ENCODE measurements around the gene NELFCD.
"Not testable (repeated sequence)": the region's sequence is repeated elsewhere in the genome, so short reads cannot be mapped to it uniquely, and the experiment has no call there.

Gene NELFCD

GRCh38 chr20:58973179-58973578, 7.9 kb upstream of the NELFCD start:
- no peak for DNase-seq (ENCODE audit: low read depth)

GRCh38 chr20:58973866-58974265, 7.2 kb upstream of the NELFCD start:
- no peak for DNase-seq (ENCODE audit: low read depth)

- DNase-seq (ENCODE audit: low read depth), result no peak
Measured at GRCh38 chr20:58975353-58975752, 5.7 kb upstream of the NELFCD start.

DNA sequence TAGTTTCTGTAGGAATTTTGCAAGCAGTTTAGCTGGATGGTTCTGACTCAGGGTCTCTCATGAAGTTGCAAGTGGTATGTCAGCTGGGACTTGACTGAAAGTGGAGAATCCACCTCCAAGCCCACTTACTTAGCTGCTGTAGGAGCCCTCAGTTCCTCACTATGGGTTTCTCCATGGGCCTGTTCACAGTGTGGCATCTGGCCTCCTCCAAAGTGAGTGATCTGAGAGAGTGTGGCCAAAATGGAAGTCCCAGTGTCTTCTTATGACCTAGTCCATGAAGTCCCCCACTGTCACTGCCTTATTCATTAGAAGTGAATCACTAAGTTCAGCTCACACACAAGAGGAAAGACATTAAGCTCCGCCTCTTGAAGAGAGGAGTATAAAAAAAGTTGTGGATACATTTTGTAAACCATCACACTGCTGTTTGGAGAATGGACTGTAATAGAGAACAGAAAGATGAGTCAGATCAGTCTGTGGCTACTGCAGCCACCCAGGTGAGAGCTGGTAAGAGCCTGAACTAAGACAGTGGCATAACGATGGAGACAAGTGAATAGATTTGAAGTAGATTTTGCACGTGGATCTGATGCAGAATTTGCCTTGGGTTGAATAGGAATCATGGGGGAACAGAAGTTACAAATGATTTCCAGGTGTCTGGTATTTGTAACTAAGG, 4.9 kb upstream of the NELFCD start:
- no peak for DNase-seq (ENCODE audit: low read depth)

DNA sequence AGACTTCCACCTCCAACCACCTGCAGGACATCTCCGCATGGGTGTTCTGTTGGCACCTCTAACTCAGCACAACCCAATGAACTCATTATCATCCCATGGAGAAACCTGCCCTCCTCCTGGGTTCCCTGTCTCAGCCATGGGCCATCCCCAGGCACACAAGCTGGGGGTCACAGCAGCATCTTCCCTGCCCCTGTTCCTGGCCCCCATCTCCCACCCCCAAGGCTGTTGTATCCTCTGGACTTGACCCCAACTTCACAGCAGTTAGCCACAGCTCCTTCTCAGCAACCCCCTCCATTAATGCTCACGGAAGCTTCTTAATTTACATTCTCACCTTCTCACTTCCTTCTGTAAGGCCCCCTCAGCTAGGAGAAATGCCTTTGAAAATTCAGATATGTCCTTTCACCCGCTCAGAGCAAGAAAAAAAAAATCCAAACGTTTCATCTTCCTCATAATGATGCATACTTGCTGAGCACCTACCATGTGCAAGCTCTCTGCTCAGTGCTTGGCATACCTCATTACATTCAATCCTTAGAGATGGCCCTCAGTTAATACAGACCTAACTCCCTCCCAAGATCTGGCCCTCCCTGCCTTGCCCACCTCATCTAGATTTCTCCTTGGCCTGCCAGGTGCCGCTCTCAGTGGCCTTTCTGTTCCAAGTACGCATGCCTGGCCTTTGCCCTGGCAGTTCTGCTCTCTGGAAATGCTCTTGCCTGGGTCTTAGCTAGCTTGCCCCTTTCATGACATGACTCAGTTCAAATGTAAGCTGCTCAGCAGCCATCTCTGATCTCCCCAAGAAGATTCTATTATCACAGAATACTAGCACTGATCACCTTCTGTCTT, 2.5 kb upstream of the NELFCD start:
- no peak for DNase-seq (ENCODE audit: low read depth)

DNA sequence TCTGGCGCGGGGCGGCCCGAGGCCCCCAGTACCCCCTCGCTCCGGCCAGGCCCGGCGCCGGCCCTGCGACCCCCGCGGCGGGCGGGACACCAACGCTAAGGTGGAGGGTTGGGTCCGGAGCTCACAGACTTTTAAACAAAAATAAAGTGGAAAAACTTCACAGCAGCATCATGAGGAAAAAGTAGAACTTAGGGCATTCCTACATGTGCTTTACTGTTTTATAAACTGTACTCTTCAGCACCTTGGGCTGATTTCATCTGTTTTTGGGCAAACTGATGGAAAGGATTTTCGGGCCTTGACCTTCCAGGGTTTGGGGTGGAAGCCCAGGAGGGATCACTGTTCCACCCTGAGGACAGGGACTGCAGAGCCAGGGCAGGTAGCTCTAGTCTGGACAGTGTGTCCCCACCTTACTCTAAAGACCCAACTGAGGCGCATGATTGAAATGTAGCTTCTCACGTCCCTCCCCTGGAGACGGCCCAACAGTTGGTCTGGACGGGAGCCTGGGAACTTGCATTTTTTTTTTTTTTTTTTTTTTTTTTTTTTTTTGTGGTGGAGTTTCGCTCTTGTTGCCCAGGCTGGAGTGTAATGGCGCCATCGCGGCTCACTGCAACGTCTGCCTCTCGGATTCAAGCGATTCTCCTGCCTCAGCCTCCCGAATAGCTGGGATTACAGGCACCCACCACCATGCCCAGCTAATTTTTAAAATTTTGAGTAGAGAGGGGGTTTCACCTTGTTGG, 740 bp downstream of the NELFCD start:
- no peak for DNase-seq (ENCODE audit: low read depth)

DNA sequence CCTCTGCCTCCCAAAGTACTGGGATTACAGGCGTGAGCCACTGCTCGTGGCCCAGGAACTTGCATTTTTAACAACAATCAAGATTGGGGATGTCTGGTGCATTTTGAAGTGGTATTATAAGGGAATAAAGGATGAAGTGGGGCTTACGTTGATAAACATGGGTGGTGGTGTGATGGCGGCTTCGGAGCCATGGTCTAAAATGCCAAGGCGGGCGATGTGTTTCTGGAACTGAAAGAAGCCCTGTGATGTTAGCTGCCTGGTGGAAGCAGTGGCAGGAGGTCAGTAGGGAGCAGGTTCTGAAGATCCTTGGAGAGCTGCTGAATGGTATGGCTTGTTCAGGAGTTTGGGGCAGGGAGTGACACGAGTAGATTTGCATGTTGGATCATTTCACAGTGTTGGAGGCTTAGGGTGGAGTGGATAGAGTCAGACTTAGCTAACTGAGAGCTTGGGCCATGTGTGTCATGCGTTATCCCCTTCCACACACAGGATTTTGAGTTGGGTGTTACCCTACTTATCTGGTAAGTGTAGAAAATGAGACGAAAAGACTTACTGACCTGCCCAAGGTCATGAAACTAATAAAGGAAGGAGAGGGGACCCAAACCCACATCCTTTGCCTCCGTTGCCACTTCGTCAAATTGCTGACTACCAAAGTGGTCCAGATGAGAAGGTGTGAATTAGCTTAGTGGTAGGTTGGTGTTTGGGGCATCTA, 1.5 kb downstream of the NELFCD start:
- DNase-seq (ENCODE audit: low read depth), result no peak

DNA sequence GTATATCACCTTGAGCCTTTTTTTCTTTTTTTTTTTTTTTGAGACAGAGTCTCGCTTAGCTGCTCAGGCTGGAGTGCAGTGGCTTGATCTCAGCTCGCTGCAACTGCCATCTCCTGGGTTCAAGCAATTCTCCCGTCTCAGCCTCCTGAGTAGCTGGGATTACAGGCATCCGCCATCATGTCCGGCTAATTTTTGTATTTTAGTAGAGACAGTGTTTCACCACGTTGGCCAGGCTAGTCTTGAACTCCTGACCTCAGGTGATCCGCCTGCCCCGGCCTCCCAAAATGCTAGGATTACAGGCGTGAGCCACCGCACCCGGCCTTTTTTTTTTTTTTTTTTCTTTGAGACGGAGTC, 2.0 kb downstream of the NELFCD start:
- DNase-seq (ENCODE audit: low read depth), result not testable (repeated sequence)

DNA sequence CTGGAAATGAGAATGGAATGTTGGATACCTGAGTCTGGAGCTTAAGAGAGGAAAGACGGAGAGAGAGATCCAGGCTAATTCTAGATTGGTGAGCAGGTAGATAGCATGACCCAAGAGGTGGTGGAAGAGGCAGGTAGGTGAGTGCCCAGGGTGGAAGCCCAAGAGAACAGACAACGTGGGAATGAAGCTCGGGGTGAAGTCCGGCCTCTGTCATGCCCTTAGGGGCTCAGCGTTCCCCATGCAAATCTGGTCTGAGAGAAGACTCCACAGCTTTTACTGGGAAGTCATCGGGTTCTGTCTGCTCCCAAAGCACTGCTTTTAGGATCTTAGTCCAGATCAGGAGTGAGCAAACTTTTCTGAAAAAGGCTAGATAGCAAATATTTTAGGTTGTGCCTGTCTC, 3.6 kb downstream of the NELFCD start:
- no peak for DNase-seq (ENCODE audit: low read depth)

DNA sequence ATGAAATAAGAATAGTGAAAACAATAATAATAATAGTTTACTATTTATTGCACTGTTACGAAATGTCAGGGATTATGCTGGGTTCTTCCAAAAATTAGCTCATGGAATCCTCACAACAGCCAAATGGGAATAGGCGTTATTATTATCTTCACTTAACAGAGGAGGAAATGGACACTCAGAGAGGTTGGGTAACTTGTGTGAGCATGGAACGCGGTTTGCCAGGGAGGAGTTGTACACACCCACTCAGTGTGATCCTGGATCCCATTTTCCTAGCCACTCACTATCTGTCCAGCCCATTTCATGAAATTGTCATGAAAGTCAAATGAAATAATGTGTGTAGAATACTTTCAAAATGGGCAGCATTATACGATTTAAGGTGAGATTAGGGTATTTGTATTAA, 4.6 kb downstream of the NELFCD start:
- DNase-seq (ENCODE audit: low read depth), result peak; percentile 16

DNA sequence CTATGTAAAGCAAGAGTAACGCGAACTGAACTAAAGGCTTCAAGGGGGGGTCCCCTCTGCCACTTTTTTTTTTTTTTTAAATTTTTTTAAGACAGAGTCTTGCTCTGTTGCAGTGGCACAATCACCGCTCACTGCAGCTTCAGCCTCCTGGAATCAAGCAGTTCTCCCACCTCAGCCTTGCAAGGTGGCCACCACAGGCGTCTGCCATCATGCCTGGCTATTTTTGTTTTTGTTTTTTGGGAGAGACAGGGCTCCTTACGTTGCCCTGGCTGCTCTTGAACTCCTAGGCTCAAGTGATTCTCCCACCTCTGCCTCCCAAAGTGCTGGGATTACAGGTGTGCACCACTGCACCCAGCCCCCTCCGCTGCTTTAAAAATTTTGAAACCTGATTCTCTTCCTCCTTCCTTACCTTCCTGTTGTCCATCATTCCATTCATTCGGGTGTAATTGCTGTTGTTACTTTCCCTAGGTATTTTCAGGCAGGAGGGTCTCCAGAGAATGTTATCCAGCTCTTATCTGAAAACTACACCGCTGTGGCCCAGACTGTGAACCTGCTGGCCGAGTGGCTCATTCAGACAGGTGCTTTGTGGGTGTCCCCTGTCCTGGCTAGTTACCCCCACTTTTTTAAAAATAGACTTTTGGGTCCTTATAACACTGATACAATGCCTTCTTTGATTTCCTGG, 5.4 kb downstream of the NELFCD start:
- no peak for DNase-seq (ENCODE audit: low read depth)

DNA sequence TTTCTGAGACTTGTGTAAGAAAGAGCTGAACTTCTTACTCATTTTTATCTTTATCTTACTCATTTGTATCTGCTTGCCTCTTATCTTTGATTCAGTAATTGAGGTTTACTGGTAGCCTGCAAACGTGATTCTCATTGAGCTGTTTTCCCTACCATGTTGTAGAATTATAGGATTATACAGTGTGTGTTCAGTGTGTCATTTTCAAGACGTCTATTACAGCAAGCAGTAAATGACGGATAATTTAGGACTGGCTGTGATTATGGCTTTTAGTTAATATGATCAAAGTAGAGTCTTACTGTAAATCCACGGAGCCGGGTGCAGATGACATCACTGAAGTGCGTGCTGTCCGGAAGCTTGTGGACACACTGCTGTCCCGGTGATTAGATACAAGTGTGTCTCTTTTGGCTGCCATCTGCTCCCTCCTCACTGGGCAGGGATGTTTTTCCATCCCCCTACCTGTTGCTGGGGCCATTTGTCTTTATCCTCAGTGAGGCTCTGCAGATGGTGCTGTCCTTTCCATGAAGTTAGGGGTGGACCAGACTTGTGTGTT, 6.0 kb downstream of the NELFCD start:
- peak; percentile 55 for DNase-seq (ENCODE audit: low read depth)

GRCh38 chr20:58987790-58988564, 6.9 kb downstream of the NELFCD start:
- DNase-seq (ENCODE audit: low read depth), result no peak

DNA sequence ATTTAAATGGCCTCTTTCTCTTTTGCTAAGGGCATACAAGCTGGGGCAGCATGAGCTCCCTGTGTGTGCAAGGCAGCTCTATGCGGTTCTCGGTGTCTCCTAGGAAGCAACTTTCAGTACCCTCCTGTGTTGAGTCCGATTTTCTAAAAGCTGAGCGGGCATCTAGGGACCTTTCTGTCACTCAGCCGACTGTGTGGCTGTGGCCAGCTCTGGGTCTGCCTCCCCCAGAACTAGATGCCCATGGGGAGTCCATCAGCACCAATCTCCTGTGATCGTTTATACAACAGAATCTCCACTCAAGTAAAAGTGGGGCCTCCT, 7.5 kb downstream of the NELFCD start:
- no peak for DNase-seq (ENCODE audit: low read depth)

- DNase-seq (ENCODE audit: low read depth), result no peak
Measured at GRCh38 chr20:58989196-58989595, 8.1 kb downstream of the NELFCD start.

DNA sequence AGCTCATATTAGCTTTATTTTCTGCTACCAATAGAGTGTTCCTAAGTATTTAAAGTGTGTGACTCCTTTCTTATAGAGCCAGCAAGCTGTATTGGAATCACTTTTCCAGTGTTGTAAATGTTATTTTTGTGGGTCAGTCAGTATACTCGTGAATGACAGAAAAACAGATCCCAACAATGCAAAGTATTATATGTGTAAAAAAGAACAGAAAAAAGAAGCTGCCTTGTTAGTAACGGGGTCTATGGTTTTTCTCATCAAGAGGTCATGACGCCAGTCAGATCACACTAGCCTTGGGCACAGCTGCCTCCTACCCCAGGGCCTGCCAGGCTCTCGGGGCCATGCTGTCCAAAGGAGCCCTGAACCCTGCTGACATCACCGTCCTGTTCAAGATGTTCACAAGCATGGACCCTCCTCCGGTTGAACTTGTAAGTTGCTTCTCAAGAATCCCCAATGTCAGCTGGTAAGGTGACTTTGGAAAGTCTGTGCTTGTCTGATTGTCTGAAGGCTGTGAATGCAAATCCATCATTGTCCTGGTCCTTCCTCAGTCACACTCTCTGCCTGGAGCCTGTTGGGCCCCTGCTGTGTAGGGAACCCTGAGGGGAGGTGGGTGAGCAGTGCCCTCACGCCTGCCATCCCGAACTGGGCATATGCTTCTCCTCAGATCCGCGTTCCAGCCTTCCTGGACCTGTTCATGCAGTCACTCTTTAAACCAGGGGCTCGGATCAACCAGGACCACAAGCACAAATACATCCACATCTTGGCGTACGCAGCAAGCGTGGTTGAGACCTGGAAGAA, 9.8 kb downstream of the NELFCD start:
- no peak for DNase-seq (ENCODE audit: low read depth)

- no peak for DNase-seq (ENCODE audit: low read depth)
Measured at GRCh38 chr20:58991715-58992114, 10.7 kb downstream of the NELFCD start.

DNA sequence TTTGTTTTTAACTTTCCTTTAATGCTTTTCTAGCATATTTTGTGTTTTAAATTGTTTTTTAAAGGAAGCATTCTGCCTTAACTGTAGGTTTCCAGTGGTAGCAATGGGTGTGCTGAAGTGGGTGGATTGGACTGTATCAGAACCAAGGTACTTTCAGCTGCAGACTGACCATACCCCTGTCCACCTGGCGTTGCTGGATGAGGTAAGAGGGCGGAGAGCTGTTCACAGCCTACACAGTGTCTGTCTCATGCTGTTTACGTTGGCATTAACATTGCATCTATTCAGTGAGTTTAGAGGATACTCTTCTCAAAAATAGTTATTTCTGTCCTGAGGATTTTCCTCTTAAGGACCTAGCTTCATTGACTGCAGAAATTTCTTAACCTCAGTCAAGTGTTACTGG, 11.9 kb downstream of the NELFCD start:
- no peak for DNase-seq (ENCODE audit: low read depth)

DNA sequence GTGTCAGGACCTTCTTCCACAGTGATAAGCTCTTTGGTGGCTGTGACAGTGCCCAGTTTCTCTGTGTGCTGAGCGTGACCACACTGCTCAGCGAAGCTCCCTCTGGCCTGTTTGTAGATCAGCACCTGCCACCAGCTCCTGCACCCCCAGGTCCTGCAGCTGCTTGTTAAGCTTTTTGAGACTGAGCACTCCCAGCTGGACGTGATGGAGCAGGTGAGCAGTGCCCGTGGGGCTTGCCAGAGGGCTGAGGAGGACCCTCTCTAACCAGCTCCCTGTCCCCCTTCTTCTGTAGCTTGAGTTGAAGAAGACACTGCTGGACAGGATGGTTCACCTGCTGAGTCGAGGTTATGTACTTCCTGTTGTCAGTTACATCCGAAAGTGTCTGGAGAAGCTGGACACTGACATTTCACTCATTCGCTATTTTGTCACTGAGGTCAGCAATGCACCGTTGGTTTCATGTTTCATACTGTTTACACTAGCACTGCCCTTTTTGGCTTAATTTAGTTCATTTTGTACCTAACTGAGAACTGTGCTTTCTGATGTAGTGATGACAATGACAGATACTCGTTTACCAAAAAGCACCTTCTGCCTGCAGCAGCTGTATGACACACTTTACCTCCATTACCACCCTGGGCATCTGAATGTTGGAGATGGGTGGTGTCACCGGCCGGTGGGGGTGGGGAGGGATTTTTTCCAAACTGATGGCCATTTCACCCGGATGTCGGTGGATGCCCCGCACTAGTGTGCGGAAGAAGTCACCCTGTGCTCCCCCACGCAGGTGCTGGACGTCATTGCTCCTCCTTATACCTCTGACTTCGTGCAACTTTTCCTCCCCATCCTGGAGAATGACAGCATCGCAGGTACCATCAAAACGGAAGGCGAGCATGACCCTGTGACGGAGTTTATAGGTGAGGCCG, 12.5 kb downstream of the NELFCD start:
- DNase-seq (ENCODE audit: low read depth), result no peak

All from amniotic epithelial cell (primary cell).